GM23338 (cell line): Measurements from ENCODE around the gene ELL3. TPM values are rescaled to one million over a fixed set of nuclear protein-coding genes. Genes with fewer than 3 reads are reported as not detected.

ENCODE experiments used
- ATAC-seq: fragments of 200-7000 bp; cut with Tn5 transposase; 3 replicates; pipeline ENCODE4 v1.9.1; 2020
- DNase-seq: peaks from one replicate; pipeline ENCODE4 v3.0.0-alpha.2; 2015; ENCODE audit warnings: low spot score
- H2AFZ ChIP-seq: fragments of 200-600 bp; sonication (generic); 2 replicates; pipeline ENCODE4 v1.8.0; 2016; ENCODE audit warnings: antibody characterized with exemption, mild to moderate bottlenecking, moderate library complexity
- H3F3A ChIP-seq: fragments of 200-600 bp; sonication (generic); replicated peaks from 2 replicates; pipeline ENCODE4 v1.8.0; 2017; ENCODE audit warnings: antibody characterized with exemption, mixed run types, low read depth
- H3K27ac ChIP-seq: fragments of 200-600 bp; sonication (generic); 2 replicates; pipeline ENCODE4 v1.6.1; 2016; ENCODE audit warnings: low read depth
- H3K27me3 ChIP-seq: fragments of 200-600 bp; sonication (generic); 2 replicates; pipeline ENCODE4 v1.8.0; 2016; ENCODE audit warnings: mild to moderate bottlenecking, mixed run types, moderate library complexity; ENCODE audit not compliant: insufficient read depth
- H3K36me3 ChIP-seq: fragments of 200-600 bp; sonication (generic); 2 replicates; pipeline ENCODE4 v1.8.0; 2016; ENCODE audit warnings: mild to moderate bottlenecking; ENCODE audit not compliant: insufficient read depth
- H3K4me1 ChIP-seq: fragments of 200-600 bp; sonication (generic); 2 replicates; pipeline ENCODE4 v1.8.0; 2016; ENCODE audit warnings: mild to moderate bottlenecking, moderate library complexity; ENCODE audit not compliant: insufficient read depth
- H3K4me2 ChIP-seq: fragments of 200-600 bp; sonication (generic); 2 replicates; pipeline ENCODE4 v1.7.1; 2017; ENCODE audit warnings: mixed run types
- H3K4me3 ChIP-seq: fragments of 200-600 bp; sonication (generic); 2 replicates; pipeline ENCODE4 v1.6.1; 2016; ENCODE audit warnings: mixed run types
- H3K79me2 ChIP-seq: fragments of 200-600 bp; sonication (generic); replicated peaks from 2 replicates; pipeline ENCODE4 v1.8.0; 2017; ENCODE audit warnings: mild to moderate bottlenecking; ENCODE audit not compliant: insufficient read depth
- H3K9me2 ChIP-seq: fragments of 200-600 bp; sonication (generic); 2 replicates; pipeline ENCODE4 v1.8.0; 2017; ENCODE audit not compliant: insufficient read depth
- H4K20me1 ChIP-seq: fragments of 200-600 bp; sonication (generic); replicated peaks from 2 replicates; pipeline ENCODE4 v1.8.0; 2017; ENCODE audit warnings: mild to moderate bottlenecking; ENCODE audit not compliant: insufficient read depth
- H3K27ac Mint-ChIP-seq: 2 replicates; pipeline ENCODE4 v1.8.0; 2020; ENCODE audit warnings: inconsistent platforms, mild to moderate bottlenecking, moderate library complexity, mixed read lengths
- H3K27me3 Mint-ChIP-seq: 3 replicates; pipeline ENCODE4 v1.8.0; 2022; ENCODE audit warnings: low read depth, mild to moderate bottlenecking, moderate library complexity, mixed read lengths, inconsistent platforms; ENCODE audit not compliant: insufficient read depth, poor library complexity
- H3K36me3 Mint-ChIP-seq: 3 replicates; pipeline ENCODE4 v1.8.0; 2021; ENCODE audit warnings: low read depth, mild to moderate bottlenecking, inconsistent platforms, moderate library complexity, mixed read lengths
- H3K4me1 Mint-ChIP-seq: 3 replicates; pipeline ENCODE4 v1.8.0; 2020; ENCODE audit warnings: mild to moderate bottlenecking, inconsistent platforms, mixed read lengths
- H3K4me3 Mint-ChIP-seq: 3 replicates; pipeline ENCODE4 v1.8.0; 2021; ENCODE audit warnings: moderate library complexity, mild to moderate bottlenecking, inconsistent platforms, mixed read lengths
- H3K9me3 Mint-ChIP-seq: 3 replicates; pipeline ENCODE4 v1.8.0; 2020; ENCODE audit warnings: moderate library complexity, mild to moderate bottlenecking, inconsistent platforms, mixed read lengths
- polyA plus RNA-seq: library from polyadenylated mRNA; unstranded; fragments of >200 nt; fragmentation: Nextera tagmentation; extraction: Ambion mirVana; gene quantifications from 2 replicates; pipeline ENCODE4 v1.2.1, GENCODE V29; 2016
- total RNA-seq: library from RNA; depleted of rRNA; stranded (reverse); fragments of >200 nt; shearing (Covaris generic); gene quantifications from 2 replicates; pipeline ENCODE4 v1.2.3, GENCODE V29; 2014
- TF ChIP-seq, protein P1 (sequence below): IDR thresholded peaks from one replicate; pipeline ENCODE4 v1.6.1; 2018; ENCODE audit warnings: antibody characterized with exemption; ENCODE audit not compliant: unreplicated experiment
- TF ChIP-seq, protein P2 (sequence below): IDR thresholded peaks from 2 replicates; pipeline ENCODE4 v1.6.1; 2016; ENCODE audit warnings: antibody characterized with exemption

The ELL3 gene
- total and polyA plus RNA-seq, 2 experiments from 2014 or later = 13.6 to 14.2 TPM

DNA sequence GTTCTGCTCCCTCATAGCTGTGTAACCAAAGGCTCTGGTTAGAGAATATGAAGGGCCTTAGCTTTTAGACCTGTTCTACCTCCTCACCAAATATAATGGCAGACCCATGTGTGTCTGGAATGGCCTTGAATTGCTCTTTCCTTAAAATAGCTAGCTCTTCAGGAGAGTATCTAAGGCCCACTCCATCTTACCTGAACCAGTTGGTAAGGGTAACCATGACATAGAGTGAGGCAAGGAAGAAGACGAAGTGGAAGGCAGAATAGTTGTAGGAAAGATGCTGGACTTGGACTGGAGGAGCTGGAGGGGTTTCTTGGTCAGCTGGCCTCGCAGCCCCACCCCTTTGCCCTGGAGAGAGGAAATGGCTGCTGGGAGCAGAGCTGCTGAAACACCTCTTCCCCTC is 18.4 kb upstream of the ELL3 start:
- Histone ChIP-seq H3K9me2 (no peaks in the 10 kb centered on the region), H3K36me3 (peaks cover 21% of the 10 kb centered on the region), H3K79me2 (peaks cover 19% of the 10 kb centered on the region), H3K4me3 (0 out of 2 replicates have a peak overlapping the region, but pooled peaks have one; percentile 13), H3K4me2 (peak overlapping the region; percentile 68), H3K27me3 (no peaks in the 10 kb centered on the region), H3K27ac (peak overlapping the region; percentile 65), H2AFZ (no peak overlapping the region), H4K20me1 (peaks cover 19% of the 10 kb centered on the region; the same call in 1 of the 2 replicates), H3K4me1 (peaks cover 37% of the 10 kb centered on the region), H3F3A (peaks cover 35% of the 10 kb centered on the region)
- Mint-ChIP-seq H3K4me3 (peak overlapping the region; percentile 32; the same call in 1 of the 3 replicates), H3K27me3 (peaks cover 32% of the 10 kb centered on the region), H3K27ac (peak overlapping the region; percentile 79), H3K9me3 (no peaks in the 10 kb centered on the region), H3K4me1 (peaks cover 54% of the 10 kb centered on the region), H3K36me3 (peaks cover 73% of the 10 kb centered on the region)
- DNase-seq (no peak), ATAC-seq (no peak)
- TF ChIP-seq, protein P1, sequence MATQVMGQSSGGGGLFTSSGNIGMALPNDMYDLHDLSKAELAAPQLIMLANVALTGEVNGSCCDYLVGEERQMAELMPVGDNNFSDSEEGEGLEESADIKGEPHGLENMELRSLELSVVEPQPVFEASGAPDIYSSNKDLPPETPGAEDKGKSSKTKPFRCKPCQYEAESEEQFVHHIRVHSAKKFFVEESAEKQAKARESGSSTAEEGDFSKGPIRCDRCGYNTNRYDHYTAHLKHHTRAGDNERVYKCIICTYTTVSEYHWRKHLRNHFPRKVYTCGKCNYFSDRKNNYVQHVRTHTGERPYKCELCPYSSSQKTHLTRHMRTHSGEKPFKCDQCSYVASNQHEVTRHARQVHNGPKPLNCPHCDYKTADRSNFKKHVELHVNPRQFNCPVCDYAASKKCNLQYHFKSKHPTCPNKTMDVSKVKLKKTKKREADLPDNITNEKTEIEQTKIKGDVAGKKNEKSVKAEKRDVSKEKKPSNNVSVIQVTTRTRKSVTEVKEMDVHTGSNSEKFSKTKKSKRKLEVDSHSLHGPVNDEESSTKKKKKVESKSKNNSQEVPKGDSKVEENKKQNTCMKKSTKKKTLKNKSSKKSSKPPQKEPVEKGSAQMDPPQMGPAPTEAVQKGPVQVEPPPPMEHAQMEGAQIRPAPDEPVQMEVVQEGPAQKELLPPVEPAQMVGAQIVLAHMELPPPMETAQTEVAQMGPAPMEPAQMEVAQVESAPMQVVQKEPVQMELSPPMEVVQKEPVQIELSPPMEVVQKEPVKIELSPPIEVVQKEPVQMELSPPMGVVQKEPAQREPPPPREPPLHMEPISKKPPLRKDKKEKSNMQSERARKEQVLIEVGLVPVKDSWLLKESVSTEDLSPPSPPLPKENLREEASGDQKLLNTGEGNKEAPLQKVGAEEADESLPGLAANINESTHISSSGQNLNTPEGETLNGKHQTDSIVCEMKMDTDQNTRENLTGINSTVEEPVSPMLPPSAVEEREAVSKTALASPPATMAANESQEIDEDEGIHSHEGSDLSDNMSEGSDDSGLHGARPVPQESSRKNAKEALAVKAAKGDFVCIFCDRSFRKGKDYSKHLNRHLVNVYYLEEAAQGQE = no peak

DNA sequence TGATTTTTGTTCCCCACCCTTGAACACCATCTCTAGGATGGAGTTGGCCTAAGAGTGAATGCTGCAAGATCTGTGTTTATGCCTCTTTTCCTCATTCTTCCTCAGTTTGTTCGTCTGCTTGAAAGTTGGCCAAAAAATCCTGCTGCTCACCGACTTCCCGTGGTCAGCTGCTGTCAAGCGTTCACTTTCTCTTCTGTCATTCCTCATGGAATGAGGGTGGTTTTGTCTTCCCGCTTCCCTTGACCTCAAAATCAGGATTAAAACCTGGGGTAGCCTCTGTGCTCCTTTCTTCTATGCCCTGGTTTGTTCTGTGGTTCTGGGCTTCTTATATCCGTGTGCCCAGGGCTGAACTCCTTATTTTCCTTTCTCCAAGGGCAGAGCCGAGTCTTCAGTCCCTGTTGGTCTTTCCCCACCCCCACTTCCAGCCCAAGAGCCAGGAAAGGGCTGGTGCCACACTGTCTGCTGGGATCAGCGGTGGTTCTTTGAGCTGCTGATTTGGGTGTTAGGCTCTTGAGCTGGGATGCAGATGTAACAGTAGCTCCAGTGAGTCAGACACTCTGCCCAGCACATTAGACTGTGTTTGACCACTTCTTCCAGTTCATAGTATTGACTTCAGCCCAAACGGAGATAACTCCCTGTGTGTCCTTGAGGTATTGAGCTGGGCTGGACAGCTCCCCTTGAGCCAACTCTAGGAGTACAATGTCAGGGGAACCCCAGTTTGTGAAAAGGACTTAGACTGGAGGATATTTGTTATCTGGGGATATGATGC is 17.7 kb upstream of the ELL3 start:
- Histone ChIP-seq H2AFZ (no peak overlapping the region), H3K79me2 (peaks cover 19% of the 10 kb centered on the region), H3K36me3 (peaks cover 21% of the 10 kb centered on the region), H3K27ac (peak overlapping the region; percentile 65; the same call in 1 of the 2 replicates), H4K20me1 (peaks cover 19% of the 10 kb centered on the region; the same call in 1 of the 2 replicates), H3K4me2 (peak overlapping the region; percentile 95), H3K9me2 (no peaks in the 10 kb centered on the region), H3K4me3 (peak overlapping the region; percentile 100; the same call in 1 of the 2 replicates), H3K27me3 (no peaks in the 10 kb centered on the region), H3F3A (peaks cover 29% of the 10 kb centered on the region), H3K4me1 (peaks cover 29% of the 10 kb centered on the region)
- TF ChIP-seq, protein P2, sequence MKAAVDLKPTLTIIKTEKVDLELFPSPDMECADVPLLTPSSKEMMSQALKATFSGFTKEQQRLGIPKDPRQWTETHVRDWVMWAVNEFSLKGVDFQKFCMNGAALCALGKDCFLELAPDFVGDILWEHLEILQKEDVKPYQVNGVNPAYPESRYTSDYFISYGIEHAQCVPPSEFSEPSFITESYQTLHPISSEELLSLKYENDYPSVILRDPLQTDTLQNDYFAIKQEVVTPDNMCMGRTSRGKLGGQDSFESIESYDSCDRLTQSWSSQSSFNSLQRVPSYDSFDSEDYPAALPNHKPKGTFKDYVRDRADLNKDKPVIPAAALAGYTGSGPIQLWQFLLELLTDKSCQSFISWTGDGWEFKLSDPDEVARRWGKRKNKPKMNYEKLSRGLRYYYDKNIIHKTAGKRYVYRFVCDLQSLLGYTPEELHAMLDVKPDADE = no peak
- TF ChIP-seq, protein P1 = peak; percentile 51
- peak overlapping the region; percentile 66 for H3K27ac Mint-ChIP-seq
- peaks cover 46% of the 10 kb centered on the region for H3K4me1 Mint-ChIP-seq
- ATAC-seq (no peak), DNase-seq (no peak)
- H3K27me3 Mint-ChIP-seq = peaks cover 29% of the 10 kb centered on the region
- peaks cover 65% of the 10 kb centered on the region for H3K36me3 Mint-ChIP-seq
- H3K4me3 Mint-ChIP-seq = peak overlapping the region; percentile 98
- H3K9me3 Mint-ChIP-seq = no peaks in the 10 kb centered on the region
